IMR-90 (cell line): ENCODE results near the gene MFAP4. TPM values are rescaled to one million over a fixed set of nuclear protein-coding genes. Genes with fewer than 3 reads are reported as not detected.

Source experiments
- ATAC-seq: fragments of 200-7000 bp; cut with Tn5 transposase; 2 replicates; pipeline ENCODE4 v1.9.1; 2020; ENCODE audit warnings: low read depth, mild to moderate bottlenecking, moderate library complexity
- BruUV-seq: library from RNA; stranded (reverse); fragments of 400-500 nt; replicated peaks from 2 replicates; lab custom pipeline; 2021; lab: Mats Ljungman, UMichigan
- CTCF ChIA-PET: fragments of 300-600 bp; formaldehyde crosslinking; extraction: SDS; loops from one replicate; lab custom pipeline; 2021; ENCODE audit warnings: antibody characterized with exemption; lab: Yijun Ruan, JAX
- POLR2A ChIA-PET: fragments of 300-600 bp; sonication (Branson Sonifier 250); formaldehyde crosslinking; loops from one replicate; lab custom pipeline; 2022; ENCODE audit warnings: antibody characterized with exemption; ENCODE audit not compliant: unreplicated experiment; lab: Charles Lee
- DNase-seq: peaks from one replicate; pipeline ENCODE4 v3.0.0; 2013
- H2AFZ ChIP-seq: replicated peaks from 2 replicates; pipeline ENCODE3; 2013; ENCODE audit warnings: low read length, mild to moderate bottlenecking; ENCODE audit not compliant: poor library complexity
- H2AK5ac ChIP-seq: 2 replicates; pipeline ENCODE4 v1.6.1; 2013; ENCODE audit warnings: low read depth, low read length, inconsistent platforms
- H2AK9ac ChIP-seq: replicated peaks from 2 replicates; pipeline ENCODE3; 2013; ENCODE audit warnings: mild to moderate bottlenecking, low read depth, low read length, moderate library complexity; ENCODE audit not compliant: poor library complexity
- H2BK120ac ChIP-seq: 2 replicates; pipeline ENCODE4 v1.6.1; 2013; ENCODE audit warnings: low read depth, low read length, inconsistent platforms
- H2BK15ac ChIP-seq: 3 replicates; pipeline ENCODE4 v1.6.1; 2013; ENCODE audit warnings: low read depth, low read length, inconsistent platforms
- H2BK20ac ChIP-seq: 2 replicates; pipeline ENCODE4 v1.6.1; 2013; ENCODE audit warnings: low read depth, mild to moderate bottlenecking, inconsistent platforms, low read length, moderate library complexity
- H2BK5ac ChIP-seq: 2 replicates; pipeline ENCODE4 v1.6.1; 2013; ENCODE audit warnings: mild to moderate bottlenecking, low read depth, low read length, inconsistent platforms; ENCODE audit not compliant: poor library complexity, severe bottlenecking
- H3K14ac ChIP-seq: replicated peaks from 2 replicates; pipeline ENCODE4 v1.6.1; 2013; ENCODE audit warnings: low read depth, low read length, inconsistent platforms
- H3K18ac ChIP-seq: 2 replicates; pipeline ENCODE4 v1.6.1; 2013; ENCODE audit warnings: low read depth, low read length, control low read depth
- H3K23ac ChIP-seq: 2 replicates; pipeline ENCODE4 v1.6.1; 2013; ENCODE audit warnings: low read depth, low read length, inconsistent platforms
- H3K27ac ChIP-seq: 2 replicates; pipeline ENCODE4 v1.5.1; 2013; ENCODE audit warnings: mild to moderate bottlenecking, control low read depth, low read length; ENCODE audit not compliant: insufficient read depth
- H3K27me3 ChIP-seq: 2 replicates; pipeline ENCODE4 v1.6.1; 2013; ENCODE audit warnings: low read length; ENCODE audit not compliant: control insufficient read depth, insufficient read depth
- H3K36me3 ChIP-seq: 2 replicates; pipeline ENCODE4 v1.6.1; 2013; ENCODE audit warnings: low read length, mixed read lengths; ENCODE audit not compliant: control insufficient read depth, insufficient read depth
- H3K4ac ChIP-seq: 2 replicates; pipeline ENCODE4 v1.6.1; 2013; ENCODE audit warnings: low read depth, low read length, inconsistent platforms
- H3K4me1 ChIP-seq: 2 replicates; pipeline ENCODE4 v1.6.1; 2013; ENCODE audit warnings: low read length, mixed read lengths; ENCODE audit not compliant: control insufficient read depth, insufficient read depth
- H3K4me2 ChIP-seq: 2 replicates; pipeline ENCODE4 v1.6.1; 2013; ENCODE audit warnings: low read depth, mild to moderate bottlenecking, control low read depth, low read length, moderate library complexity
- H3K4me3 ChIP-seq: 2 replicates; pipeline ENCODE4 v1.5.1; 2013; ENCODE audit warnings: low read depth, mild to moderate bottlenecking, control low read depth, low read length, moderate library complexity; ENCODE audit not compliant: insufficient read depth
- H3K56ac ChIP-seq: 2 replicates; pipeline ENCODE4 v1.6.1; 2013; ENCODE audit warnings: low read length, inconsistent platforms; ENCODE audit not compliant: insufficient read depth; ENCODE audit errors: extremely low read depth
- H3K79me1 ChIP-seq, 2 experiments: 2 replicates each; pipeline ENCODE4 v1.6.1; 2013; ENCODE audit warnings: low read length in 2 of 2, inconsistent platforms in 1 of 2, low read depth in 1 of 2
- H3K9ac ChIP-seq: 2 replicates; pipeline ENCODE4 v1.6.1; 2013; ENCODE audit warnings: low read depth, low read length, control low read depth
- H3K9me1 ChIP-seq: 2 replicates; pipeline ENCODE4 v1.6.1; 2013; ENCODE audit warnings: low read length, inconsistent platforms; ENCODE audit not compliant: insufficient read depth
- H3K9me3 ChIP-seq: 2 replicates; pipeline ENCODE4 v1.6.1; 2013; ENCODE audit warnings: low read length; ENCODE audit not compliant: control insufficient read depth, insufficient read depth
- H4K20me1 ChIP-seq: 2 replicates; pipeline ENCODE4 v1.6.1; 2013; ENCODE audit warnings: low read length, inconsistent platforms; ENCODE audit not compliant: insufficient read depth
- H4K5ac ChIP-seq: 2 replicates; pipeline ENCODE4 v1.6.1; 2013; ENCODE audit warnings: mild to moderate bottlenecking, low read depth, low read length, control low read depth
- H4K8ac ChIP-seq, 2 experiments: 2 replicates each; pipeline ENCODE4 v1.6.1; 2013; ENCODE audit warnings: low read depth in 2 of 2, low read length in 2 of 2, control low read depth in 1 of 2, inconsistent platforms in 1 of 2
- H4K91ac ChIP-seq: 2 replicates; pipeline ENCODE4 v1.6.1; 2013; ENCODE audit warnings: low read depth, low read length, inconsistent platforms; ENCODE audit not compliant: insufficient read depth
- BHLHE40 ChIP-seq: fragments of 150-350 bp; IDR thresholded peaks from 2 replicates; pipeline ENCODE4 v1.6.1; 2016; ENCODE audit warnings: mild to moderate bottlenecking, low read depth, low read length
- CHD1 ChIP-seq: IDR thresholded peaks from 2 replicates; pipeline ENCODE4 v1.6.1; 2012; ENCODE audit warnings: low read depth, low read length, improper control_type of control experiment
- MXI1 ChIP-seq: IDR thresholded peaks from 2 replicates; pipeline ENCODE4 v1.6.1; 2012; ENCODE audit warnings: low read depth, mild to moderate bottlenecking, low read length, moderate library complexity, borderline replicate concordance
- RAD21 ChIP-seq: IDR thresholded peaks from 2 replicates; pipeline ENCODE4 v1.6.1; 2012; ENCODE audit warnings: low read length, improper control_type of control experiment
- RCOR1 ChIP-seq: IDR thresholded peaks from 2 replicates; pipeline ENCODE4 v1.6.1; 2012; ENCODE audit warnings: mild to moderate bottlenecking, low read length, improper control_type of control experiment; ENCODE audit not compliant: insufficient replicate concordance
- RFX5 ChIP-seq: IDR thresholded peaks from 2 replicates; pipeline ENCODE4 v1.8.0; 2012; ENCODE audit warnings: low read depth, mild to moderate bottlenecking, low read length, moderate library complexity
- WGBS, 2 experiments: methylation state at CpG; one replicate each; pipeline versions ENCODE4 v1.1.5 to v1.1.7; 2013; ENCODE audit warnings: missing lambda C conversion rate in 2 of 2; ENCODE audit not compliant: insufficient read length in 1 of 2; ENCODE audit errors: extremely low coverage in 2 of 2; 5-methylcytosine and 5-hydroxymethylcytosine counted together
- dilution Hi-C: fragments of 300-500 bp; cut with HindIII; formaldehyde crosslinking; loops from one replicate; pipeline ENCODE4 v1.14.3; 2018; ENCODE audit warnings: low sequenced_read_pairs; ENCODE audit not compliant: unreplicated experiment
- in situ Hi-C: fragments of 300-500 bp; cut with MboI; formaldehyde crosslinking; loops from 3 replicates; pipeline ENCODE4 v1.14.3; 2019; ENCODE audit warnings: low sequenced_read_pairs, inconsistent platforms, mixed read lengths
- intact Hi-C: fragments of 100-400 bp; cut with micrococcal nuclease; formaldehyde crosslinking; loops from 2 replicates; pipeline ENCODE4 v1.10.0; 2022
- polyA plus RNA-seq, 3 experiments: library from polyadenylated mRNA; depleted of rRNA; stranded (reverse); fragments of >200 nt; gene quantifications; 2 replicates each; pipeline ENCODE4 v1.2.3, GENCODE V29; 2012; ENCODE audit warnings: low replicate concordance in 1 of 3
- total RNA-seq: library from RNA; depleted of rRNA; stranded (reverse); fragments of >200 nt; gene quantifications from 2 replicates; pipeline ENCODE4 v1.2.3, GENCODE V29; 2012
- TF ChIP-seq, protein P1 (sequence below): conservative IDR thresholded peaks from 2 replicates; pipeline ENCODE4 v1.5.1; 2012; ENCODE audit warnings: mild to moderate bottlenecking, low read depth, low read length, improper control_type of control experiment
- TF ChIP-seq, protein P2 (sequence below): fragments of 150-350 bp; IDR thresholded peaks from 2 replicates; pipeline ENCODE4 v1.6.1; 2017; ENCODE audit warnings: mild to moderate bottlenecking, antibody characterized with exemption, low read length, low read depth

MFAP4 gene
- total and polyA plus RNA-seq, 2 of the 4 experiments (the other 2 are of a cell fraction): 7.0 to 71.6 TPM

DNA sequence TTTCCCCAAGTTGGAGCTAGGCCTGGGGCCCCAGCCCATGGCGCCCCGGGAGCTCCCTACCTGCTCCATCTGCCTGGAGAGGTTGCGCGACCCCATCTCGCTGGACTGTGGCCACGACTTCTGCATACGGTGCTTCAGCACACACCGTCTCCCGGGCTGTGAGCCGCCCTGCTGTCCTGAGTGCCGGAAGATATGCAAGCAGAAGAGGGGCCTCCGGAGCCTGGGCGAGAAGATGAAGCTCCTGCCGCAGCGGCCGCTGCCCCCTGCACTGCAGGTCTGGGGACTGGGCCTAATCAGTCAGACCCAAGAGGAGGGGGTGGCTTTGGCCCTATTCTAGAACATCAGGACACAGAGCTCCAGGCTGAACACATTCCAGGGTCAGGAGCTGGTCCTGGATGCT, 25.5 kb upstream of the MFAP4 start:
- Histone ChIP-seq H3K23ac (no peak overlapping the region), H2BK5ac (no peak overlapping the region), H3K14ac (no peak overlapping the region), H2AK5ac (no peak overlapping the region), H3K4me1 (peaks cover 11% of the 10 kb centered on the region; the same call in 1 of the 2 replicates), H3K4ac (no peak overlapping the region), H3K79me1 (no peaks in the 10 kb centered on the region), H4K8ac (no peak overlapping the region), H4K91ac (no peak overlapping the region), H2BK15ac (no peak overlapping the region), H2BK120ac (no peak overlapping the region), H3K9me1 (peaks cover 8% of the 10 kb centered on the region), H3K36me3 (no peaks in the 10 kb centered on the region), H3K4me2 (no peak overlapping the region), H2AK9ac (no peak overlapping the region), H3K56ac (no peak overlapping the region), H3K18ac (no peak overlapping the region), H2AFZ (no peak overlapping the region), H3K9me3 (no peaks in the 10 kb centered on the region), H3K9ac (no peak overlapping the region), H4K5ac (no peak overlapping the region), H3K27ac (no peak overlapping the region), H2BK20ac (no peak overlapping the region), H4K20me1 (no peaks in the 10 kb centered on the region), H3K27me3 (no peaks in the 10 kb centered on the region), H3K4me3 (no peak overlapping the region)
- DNase-seq (no peak), ATAC-seq (no peak)
- POLR2A ChIA-PET: no interaction called here
- intact Hi-C loops: no loop called here
- no TSS peak for BruUV-seq
- CTCF ChIA-PET: no interaction called here
- in situ Hi-C loops: no loop called here
- 86% methylated on average over 11 of the region's 16 CpGs; no CpG with 5 or more reads in 1 of the 2 experiments for WGBS, 2 experiments
- dilution Hi-C loops: no loop called here
- no peak for TF ChIP-seq CHD1
- TF ChIP-seq, protein P1, sequence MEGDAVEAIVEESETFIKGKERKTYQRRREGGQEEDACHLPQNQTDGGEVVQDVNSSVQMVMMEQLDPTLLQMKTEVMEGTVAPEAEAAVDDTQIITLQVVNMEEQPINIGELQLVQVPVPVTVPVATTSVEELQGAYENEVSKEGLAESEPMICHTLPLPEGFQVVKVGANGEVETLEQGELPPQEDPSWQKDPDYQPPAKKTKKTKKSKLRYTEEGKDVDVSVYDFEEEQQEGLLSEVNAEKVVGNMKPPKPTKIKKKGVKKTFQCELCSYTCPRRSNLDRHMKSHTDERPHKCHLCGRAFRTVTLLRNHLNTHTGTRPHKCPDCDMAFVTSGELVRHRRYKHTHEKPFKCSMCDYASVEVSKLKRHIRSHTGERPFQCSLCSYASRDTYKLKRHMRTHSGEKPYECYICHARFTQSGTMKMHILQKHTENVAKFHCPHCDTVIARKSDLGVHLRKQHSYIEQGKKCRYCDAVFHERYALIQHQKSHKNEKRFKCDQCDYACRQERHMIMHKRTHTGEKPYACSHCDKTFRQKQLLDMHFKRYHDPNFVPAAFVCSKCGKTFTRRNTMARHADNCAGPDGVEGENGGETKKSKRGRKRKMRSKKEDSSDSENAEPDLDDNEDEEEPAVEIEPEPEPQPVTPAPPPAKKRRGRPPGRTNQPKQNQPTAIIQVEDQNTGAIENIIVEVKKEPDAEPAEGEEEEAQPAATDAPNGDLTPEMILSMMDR: no peak
- no peak for TF ChIP-seq MXI1
- TF ChIP-seq RFX5: no peak
- no peak for TF ChIP-seq RAD21
- no peak for TF ChIP-seq RCOR1
- TF ChIP-seq BHLHE40: no peak
- TF ChIP-seq, protein P2, sequence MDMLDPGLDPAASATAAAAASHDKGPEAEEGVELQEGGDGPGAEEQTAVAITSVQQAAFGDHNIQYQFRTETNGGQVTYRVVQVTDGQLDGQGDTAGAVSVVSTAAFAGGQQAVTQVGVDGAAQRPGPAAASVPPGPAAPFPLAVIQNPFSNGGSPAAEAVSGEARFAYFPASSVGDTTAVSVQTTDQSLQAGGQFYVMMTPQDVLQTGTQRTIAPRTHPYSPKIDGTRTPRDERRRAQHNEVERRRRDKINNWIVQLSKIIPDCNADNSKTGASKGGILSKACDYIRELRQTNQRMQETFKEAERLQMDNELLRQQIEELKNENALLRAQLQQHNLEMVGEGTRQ: no peak
